Lung (tissue), 12 donors: Measurements from ENCODE around the gene SMAD1. TPM values are rescaled to one million over a fixed set of nuclear protein-coding genes. Genes with fewer than 3 reads are reported as not detected.
"Not testable (repeated sequence)": the region's sequence is repeated elsewhere in the genome, so short reads cannot be mapped to it uniquely, and the experiment has no call there.

Source experiments
- ATAC-seq: fragments of 200-7000 bp; cut with Tn5 transposase; one replicate; pipeline ENCODE4 v1.9.1; 2020; ENCODE audit warnings: moderate number of reproducible peaks; ENCODE audit not compliant: insufficient read depth, low FRiP score
- DNase-seq, 3 donors: peaks; one replicate each; pipeline ENCODE4 v3.0.0-alpha.2; 2013 to 2017
- H3K27ac ChIP-seq, 2 donors: one replicate each; pipeline ENCODE4 v1.5.1; 2013; ENCODE audit warnings: mild to moderate bottlenecking in 2 of 2, moderate library complexity in 2 of 2, control low read depth in 1 of 2, inconsistent platforms in 1 of 2, low read depth in 1 of 2, low read length in 1 of 2
- H3K27me3 ChIP-seq, 3 donors: one replicate each; pipeline ENCODE4 v1.5.1; 2013; ENCODE audit warnings: low read length in 2 of 3; ENCODE audit not compliant: control insufficient read depth in 3 of 3, insufficient read depth in 3 of 3
- H3K36me3 ChIP-seq, 4 donors: one replicate each; pipeline ENCODE4 v1.5.1; 2013; ENCODE audit warnings: low read length in 4 of 4, mild to moderate bottlenecking in 1 of 4, moderate library complexity in 1 of 4; ENCODE audit not compliant: control insufficient read depth in 4 of 4, insufficient read depth in 4 of 4
- H3K4me1 ChIP-seq, 5 donors: one replicate each; pipeline ENCODE4 v1.5.1; 2013; ENCODE audit warnings: low read length in 5 of 5, mild to moderate bottlenecking in 2 of 5, moderate library complexity in 1 of 5; ENCODE audit not compliant: control insufficient read depth in 5 of 5, insufficient read depth in 5 of 5
- H3K4me3 ChIP-seq: one replicate; pipeline ENCODE4 v1.5.1; 2013; ENCODE audit warnings: mild to moderate bottlenecking, control low read depth, moderate library complexity
- H3K9ac ChIP-seq, 2 donors: one replicate each; pipeline ENCODE4 v1.5.1; 2013; ENCODE audit warnings: low read length in 2 of 2, control low read depth in 1 of 2; ENCODE audit not compliant: insufficient read depth in 1 of 2
- H3K9me3 ChIP-seq, 4 donors: one replicate each; pipeline ENCODE4 v1.5.1; 2013; ENCODE audit warnings: low read length in 3 of 4, mild to moderate bottlenecking in 1 of 4, moderate library complexity in 1 of 4; ENCODE audit not compliant: control insufficient read depth in 4 of 4, insufficient read depth in 3 of 4
- CTCF ChIP-seq: IDR thresholded peaks from 2 replicates; pipeline ENCODE4 v1.5.1; 2012; ENCODE audit warnings: mild to moderate bottlenecking; ENCODE audit errors: control extremely low read depth, extremely low read depth
- WGBS, 2 donors: extraction: QIAGEN DNeasy Blood & Tissue Kit; methylation state at CpG; one replicate each; pipeline ENCODE4 v1.1.7; 2013; 5-methylcytosine and 5-hydroxymethylcytosine counted together
- polyA plus RNA-seq, 2 donors: library from polyadenylated mRNA; stranded (reverse); fragments of 200-250 nt; gene quantifications; one replicate each; pipeline ENCODE4 v1.2.1, GENCODE V29; 2013
- total RNA-seq, 2 donors: library from RNA; depleted of rRNA in 1 of 2; stranded (reverse); fragments of >200 nt in 1 of 2; gene quantifications; one replicate each; pipeline ENCODE4 v1.2.1, GENCODE V29; 2014 to 2021
- donor health status: control.
- donor health status: control.
- donor health status: Bipolar disorder and iron deficiency.
- donor health status: healthy.
- donor health status: DM: yes; HTN: yes; CAD: no.

SMAD1 gene
- total and polyA plus RNA-seq, 4 donors = 3.7 to 50.3 (median 19.9) TPM

- H3K4me3 ChIP-seq = no peak overlapping the region
- no peaks in the 10 kb centered on the region for H3K9me3 ChIP-seq
- no peak for TF ChIP-seq CTCF
- no peaks in the 10 kb centered on the region for H3K4me1 ChIP-seq
- H3K27me3 ChIP-seq = no peaks in the 10 kb centered on the region
- DNase-seq (no peak), ATAC-seq (no peak)
- H3K27ac ChIP-seq = no peak overlapping the region
- 82 to 92% methylated on average over 3 of the region's 3 CpGs for WGBS, 2 donors
- no peaks in the 10 kb centered on the region for H3K36me3 ChIP-seq
- no peak overlapping the region for H3K9ac ChIP-seq
Observed at GRCh38 chr4:145580906-145581305, 99.3 kb downstream of the SMAD1 start.

- H3K27ac ChIP-seq = no peak overlapping the region
- no peak for ATAC-seq
- no peaks in the 10 kb centered on the region for H3K4me1 ChIP-seq
- H3K9ac ChIP-seq = no peak overlapping the region
- no peaks in the 10 kb centered on the region for H3K36me3 ChIP-seq
- 81 to 87% methylated on average over 6 of the region's 6 CpGs for WGBS, 2 donors
- H3K4me3 ChIP-seq = no peak overlapping the region
- no peaks in the 10 kb centered on the region for H3K27me3 ChIP-seq
- TF ChIP-seq CTCF = no peak
- H3K9me3 ChIP-seq = no peaks in the 10 kb centered on the region
- no peak for DNase-seq
Observed at GRCh38 chr4:145583191-145584055, 101.8 kb downstream of the SMAD1 start.

GRCh38 chr4:145587088-145587754 lies 105.6 kb downstream of the SMAD1 start:
- Histone ChIP-seq H3K9me3 (no peaks in the 10 kb centered on the region), H3K36me3 (no peaks in the 10 kb centered on the region), H3K9ac (no peak overlapping the region), H3K27me3 (no peaks in the 10 kb centered on the region), H3K4me1 (no peaks in the 10 kb centered on the region), H3K4me3 (no peak overlapping the region), H3K27ac (no peak overlapping the region)
- TF ChIP-seq CTCF = no peak
- ATAC-seq (no peak), DNase-seq (no peak)
- WGBS, 2 donors = 58 to 59% methylated on average over 3 of the region's 3 CpGs

GRCh38 chr4:145589381-145589780 lies 107.7 kb downstream of the SMAD1 start:
- not testable (repeated sequence) for DNase-seq, H3K9ac ChIP-seq, H3K36me3 ChIP-seq, ATAC-seq, H3K4me3 ChIP-seq, H3K27ac ChIP-seq, H3K27me3 ChIP-seq, H3K4me1 ChIP-seq, H3K9me3 ChIP-seq
- WGBS, 2 donors = 83 to 88% methylated on average over 2 of the region's 2 CpGs
